ENCODE results near the gene OSCAR. TPM values are rescaled to one million over a fixed set of nuclear protein-coding genes. Genes with fewer than 3 reads are reported as not detected.

OSCAR gene
- total and polyA plus RNA-seq, 2 of the 13 experiments (the other 11 are each of a cell fraction or from before 2014, with no cell fraction given), result 1.9 TPM; not detected in 1

GRCh38 chr19:54074851-54075250 lies 25.8 kb downstream of the OSCAR start:
- in situ Hi-C loops (cut with HindIII; ENCODE audit: extremely low pct_ligation_motif_present, low pct_unique_long_range_greater_than_20kb) (no loop called here), intact Hi-C loops (cut with micrococcal nuclease; ENCODE audit: unreplicated experiment) (no loop called here)
- Histone ChIP-seq H3K36me3 (replicated peaks in 1 of 2; ENCODE audit: control insufficient read depth in 1 of 2, insufficient read depth in 2 of 2, low read length in 2 of 2) (no peaks in the 10 kb centered on the region), H3K27me3 (ENCODE audit: control insufficient read depth in 1 of 2, insufficient read depth in 2 of 2, low read length in 2 of 2) (peaks cover 0 to 2% of the 10 kb centered on the region in 2 experiments; a peak in 2 of 5 replicates), H3K9me3 (ENCODE audit: low read length) (peaks cover 2% of the 10 kb centered on the region; the same call in 1 of the 2 replicates), H4K20me1 (ENCODE audit: insufficient read depth, low read length) (no peaks in the 10 kb centered on the region), H3K4me1 (ENCODE audit: insufficient read depth, low read length) (no peaks in the 10 kb centered on the region), H2AFZ (ENCODE audit: low read length) (no peak overlapping the region), H3K4me2 (ENCODE audit: low read depth, low read length) (no peak overlapping the region), H3K27ac (ENCODE audit: extremely low read length, insufficient read depth, low read length) (no peak overlapping the region), H3K9ac (ENCODE audit: insufficient read depth, low read depth, low read length) (no peak overlapping the region), H3K79me2 (ENCODE audit: insufficient read depth, low read length) (no peaks in the 10 kb centered on the region), H3K4me3 (replicated peaks in 1 of 3; ENCODE audit: insufficient read depth in 1 of 3, low read depth in 2 of 3, low read length in 3 of 3) (no peak overlapping the region)
- TF ChIP-seq TBX3 (IDR thresholded peaks at IDR 0.05; ENCODE audit: borderline replicate concordance), result no peak
- no peak for TF ChIP-seq MAZ (IDR thresholded peaks at IDR 0.05; ENCODE audit: borderline replicate concordance, low read depth, low read length)
- TF ChIP-seq MAZ (CRISPR knock-in tag; IDR thresholded peaks at IDR 0.05; ENCODE audit: low read depth), result no peak
- no peak for TF ChIP-seq ZNF570 (CRISPR knock-in tag; IDR thresholded peaks at IDR 0.05; ENCODE audit: borderline replicate concordance)
- TF ChIP-seq, protein P1, sequence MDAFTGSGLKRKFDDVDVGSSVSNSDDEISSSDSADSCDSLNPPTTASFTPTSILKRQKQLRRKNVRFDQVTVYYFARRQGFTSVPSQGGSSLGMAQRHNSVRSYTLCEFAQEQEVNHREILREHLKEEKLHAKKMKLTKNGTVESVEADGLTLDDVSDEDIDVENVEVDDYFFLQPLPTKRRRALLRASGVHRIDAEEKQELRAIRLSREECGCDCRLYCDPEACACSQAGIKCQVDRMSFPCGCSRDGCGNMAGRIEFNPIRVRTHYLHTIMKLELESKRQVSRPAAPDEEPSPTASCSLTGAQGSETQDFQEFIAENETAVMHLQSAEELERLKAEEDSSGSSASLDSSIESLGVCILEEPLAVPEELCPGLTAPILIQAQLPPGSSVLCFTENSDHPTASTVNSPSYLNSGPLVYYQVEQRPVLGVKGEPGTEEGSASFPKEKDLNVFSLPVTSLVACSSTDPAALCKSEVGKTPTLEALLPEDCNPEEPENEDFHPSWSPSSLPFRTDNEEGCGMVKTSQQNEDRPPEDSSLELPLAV (CRISPR knock-in tag; conservative IDR thresholded peaks at IDR 0.05; ENCODE audit: low read depth), result no peak
- TF ChIP-seq DRAP1 (CRISPR knock-in tag; IDR thresholded peaks at IDR 0.05), result no peak
- TF ChIP-seq KDM2A (CRISPR knock-in tag; IDR thresholded peaks at IDR 0.05; ENCODE audit: borderline replicate concordance, low read depth), result no peak
- TF ChIP-seq HOXA3 (CRISPR knock-in tag; IDR thresholded peaks at IDR 0.05), result no peak
- no peak for TF ChIP-seq KDM3A (CRISPR knock-in tag; IDR thresholded peaks at IDR 0.05; ENCODE audit: low read depth)
- no peak for TF ChIP-seq ZFP62 (CRISPR knock-in tag; IDR thresholded peaks at IDR 0.05)
- no peak for TF ChIP-seq POLR2G (IDR thresholded peaks at IDR 0.05; ENCODE audit: low read depth, low read length)
- no peak for TF ChIP-seq ZZZ3 (CRISPR knock-in tag; IDR thresholded peaks at IDR 0.05; ENCODE audit: borderline replicate concordance)
- TF ChIP-seq FLYWCH1 (CRISPR knock-in tag; IDR thresholded peaks at IDR 0.05), result no peak
- no peak for TF ChIP-seq ZNF296 (CRISPR knock-in tag; conservative IDR thresholded peaks at IDR 0.05)
- TF ChIP-seq ZBTB3 (CRISPR knock-in tag; IDR thresholded peaks at IDR 0.05; ENCODE audit: borderline replicate concordance, low read depth), result no peak
- TF ChIP-seq ZMYM4 (CRISPR knock-in tag; IDR thresholded peaks at IDR 0.05), result no peak
- no peak for TF ChIP-seq HOMEZ (CRISPR knock-in tag; IDR thresholded peaks at IDR 0.05; ENCODE audit: low read depth)
- TF ChIP-seq DMAP1 (CRISPR knock-in tag; IDR thresholded peaks at IDR 0.05), result no peak
- no peak for TF ChIP-seq SKI (IDR thresholded peaks at IDR 0.05; ENCODE audit: partially characterized antibody)
- WGBS (ENCODE audit: low lambda C conversion rate), result 29% methylated on average over 7 of the region's 9 CpGs
- POLR2A ChIA-PET, result no interaction called here
- DNase-seq (ENCODE audit: low spot score) (no peak), ATAC-seq (no peak), FAIRE-seq (no peak)
- CTCF ChIA-PET (ENCODE audit: low intra/inter-chr PET ratio, low total read pairs), result no interaction called here
- no TSS peak for BruUV-seq (replicated peaks)
